PFSK-1 (cell line): ENCODE results near the gene CLDN15. TPM values are rescaled to one million over a fixed set of nuclear protein-coding genes. Genes with fewer than 3 reads are reported as not detected.

Source experiments
- FOXP2 ChIP-seq: optimal IDR thresholded peaks from 2 replicates; pipeline ENCODE3; 2011; ENCODE audit warnings: borderline replicate concordance, control low read depth, inconsistent platforms; ENCODE audit not compliant: insufficient read depth; ENCODE audit errors: extremely low read length, extremely low read depth
- POLR2AphosphoS5 ChIP-seq: IDR thresholded peaks from 2 replicates; pipeline ENCODE4 v1.6.1; 2012; ENCODE audit warnings: low read depth, mild to moderate bottlenecking, control low read depth, low read length, moderate library complexity
- SIN3A ChIP-seq: IDR thresholded peaks from 2 replicates; pipeline ENCODE4 v1.6.1; 2012; ENCODE audit warnings: mild to moderate bottlenecking, low read length, moderate library complexity, borderline replicate concordance; ENCODE audit not compliant: insufficient read depth
- TAF1 ChIP-seq: IDR thresholded peaks from 2 replicates; pipeline ENCODE4 v1.6.1; 2012; ENCODE audit warnings: low read length, control low read depth, borderline replicate concordance; ENCODE audit not compliant: insufficient read depth
- polyA plus RNA-seq: library from polyadenylated mRNA; unstranded; fragments of >200 nt; gene quantifications from one replicate; pipeline ENCODE4 v1.2.1, GENCODE V29; 2012; ENCODE audit warnings: low read depth, missing spikeins; ENCODE audit not compliant: insufficient read length
- TF ChIP-seq, protein P1 (sequence below), 2 experiments: IDR thresholded peaks; 2 replicates each; pipeline versions ENCODE4 v1.6.1 to v1.8.0; 2011 to 2012; ENCODE audit warnings: low read depth in 2 of 2, low read length in 2 of 2, control low read depth in 1 of 2, inconsistent platforms in 1 of 2, mild to moderate bottlenecking in 1 of 2, moderate library complexity in 1 of 2; ENCODE audit not compliant: insufficient read depth in 1 of 2

The CLDN15 gene, protein sequence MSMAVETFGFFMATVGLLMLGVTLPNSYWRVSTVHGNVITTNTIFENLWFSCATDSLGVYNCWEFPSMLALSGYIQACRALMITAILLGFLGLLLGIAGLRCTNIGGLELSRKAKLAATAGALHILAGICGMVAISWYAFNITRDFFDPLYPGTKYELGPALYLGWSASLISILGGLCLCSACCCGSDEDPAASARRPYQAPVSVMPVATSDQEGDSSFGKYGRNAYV
- 48.9 TPM for polyA plus RNA-seq

DNA sequence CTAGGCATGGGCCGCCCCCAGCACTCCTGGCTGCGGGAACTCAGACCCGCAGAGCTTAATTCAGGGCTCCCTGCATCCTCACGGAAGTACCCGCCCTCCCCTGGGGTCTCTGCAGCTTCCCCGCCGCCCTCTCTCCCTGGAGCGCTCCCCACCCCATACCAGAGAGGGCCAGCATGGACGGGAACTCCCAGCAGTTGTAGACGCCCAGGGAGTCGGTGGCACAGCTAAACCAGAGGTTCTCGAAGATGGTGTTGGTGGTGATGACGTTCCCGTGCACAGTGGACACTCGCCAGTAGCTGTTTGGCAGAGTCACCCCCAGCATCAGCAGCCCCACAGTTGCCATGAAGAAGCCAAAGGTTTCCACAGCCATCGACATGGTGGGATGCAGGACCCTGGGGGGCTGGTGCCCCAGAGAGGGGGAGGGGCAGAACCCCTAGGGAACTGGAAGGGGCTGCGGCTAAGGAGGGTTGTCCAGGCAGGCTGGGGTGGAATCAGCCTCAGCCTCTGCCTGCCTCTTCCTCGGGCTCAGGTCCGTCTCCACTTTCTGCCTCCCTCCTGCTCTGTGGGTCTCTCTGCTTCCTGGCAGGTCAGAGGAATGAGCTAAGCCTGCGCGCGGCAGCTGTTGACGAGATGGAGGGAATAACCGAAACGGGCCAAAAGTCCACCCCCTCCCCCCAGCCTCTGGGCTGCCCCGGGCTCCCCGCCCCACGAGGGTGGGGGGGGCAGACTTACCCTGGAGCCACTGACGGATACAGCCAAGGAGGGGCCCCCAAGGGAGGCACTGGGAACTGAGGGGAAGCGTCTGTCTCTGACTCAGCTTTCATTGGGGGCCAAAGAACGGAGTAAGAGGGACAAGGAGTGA lies at the start of gene CLDN15:
Gene CLDN15, minus strand, starts transcription at position 597 of the 862 bp plus-strand sequence. Its CDS starts 221 bp downstream, at position 376.
- TF ChIP-seq TAF1 (no peak), SIN3A (no peak)
- TF ChIP-seq, protein P1, sequence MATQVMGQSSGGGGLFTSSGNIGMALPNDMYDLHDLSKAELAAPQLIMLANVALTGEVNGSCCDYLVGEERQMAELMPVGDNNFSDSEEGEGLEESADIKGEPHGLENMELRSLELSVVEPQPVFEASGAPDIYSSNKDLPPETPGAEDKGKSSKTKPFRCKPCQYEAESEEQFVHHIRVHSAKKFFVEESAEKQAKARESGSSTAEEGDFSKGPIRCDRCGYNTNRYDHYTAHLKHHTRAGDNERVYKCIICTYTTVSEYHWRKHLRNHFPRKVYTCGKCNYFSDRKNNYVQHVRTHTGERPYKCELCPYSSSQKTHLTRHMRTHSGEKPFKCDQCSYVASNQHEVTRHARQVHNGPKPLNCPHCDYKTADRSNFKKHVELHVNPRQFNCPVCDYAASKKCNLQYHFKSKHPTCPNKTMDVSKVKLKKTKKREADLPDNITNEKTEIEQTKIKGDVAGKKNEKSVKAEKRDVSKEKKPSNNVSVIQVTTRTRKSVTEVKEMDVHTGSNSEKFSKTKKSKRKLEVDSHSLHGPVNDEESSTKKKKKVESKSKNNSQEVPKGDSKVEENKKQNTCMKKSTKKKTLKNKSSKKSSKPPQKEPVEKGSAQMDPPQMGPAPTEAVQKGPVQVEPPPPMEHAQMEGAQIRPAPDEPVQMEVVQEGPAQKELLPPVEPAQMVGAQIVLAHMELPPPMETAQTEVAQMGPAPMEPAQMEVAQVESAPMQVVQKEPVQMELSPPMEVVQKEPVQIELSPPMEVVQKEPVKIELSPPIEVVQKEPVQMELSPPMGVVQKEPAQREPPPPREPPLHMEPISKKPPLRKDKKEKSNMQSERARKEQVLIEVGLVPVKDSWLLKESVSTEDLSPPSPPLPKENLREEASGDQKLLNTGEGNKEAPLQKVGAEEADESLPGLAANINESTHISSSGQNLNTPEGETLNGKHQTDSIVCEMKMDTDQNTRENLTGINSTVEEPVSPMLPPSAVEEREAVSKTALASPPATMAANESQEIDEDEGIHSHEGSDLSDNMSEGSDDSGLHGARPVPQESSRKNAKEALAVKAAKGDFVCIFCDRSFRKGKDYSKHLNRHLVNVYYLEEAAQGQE (IDR thresholded peaks at IDR 0.05; ENCODE audit: insufficient read depth in 1 of 2, low read depth in 2 of 2, low read length in 2 of 2) = no peak

DNA sequence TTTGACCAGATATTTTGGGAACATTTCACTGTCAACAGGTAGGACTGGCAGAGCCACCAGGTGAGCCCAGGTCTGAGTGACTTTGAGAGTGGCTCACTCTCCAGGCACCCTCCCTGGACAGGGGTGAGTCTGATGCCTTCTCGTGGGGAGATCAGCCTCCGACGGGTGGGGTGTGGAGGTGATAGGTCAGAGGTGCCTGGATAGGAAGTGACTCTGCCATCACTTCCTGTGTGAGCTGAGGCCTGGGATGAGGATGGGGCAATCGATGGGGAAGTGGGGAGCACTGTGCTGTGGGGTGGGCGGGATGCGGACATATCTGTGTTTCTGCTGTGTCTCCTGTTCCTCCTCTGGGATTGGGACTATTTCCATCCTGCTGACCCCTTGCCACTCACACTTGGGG lies 49.4 kb upstream of the CLDN15 start:
- TF ChIP-seq, protein P1 (IDR thresholded peaks at IDR 0.05; ENCODE audit: insufficient read depth in 1 of 2, low read depth in 2 of 2, low read length in 2 of 2) = no peak
- TF ChIP-seq SIN3A (no peak), FOXP2 (no peak), TAF1 (no peak), POLR2AphosphoS5 (no peak)

DNA sequence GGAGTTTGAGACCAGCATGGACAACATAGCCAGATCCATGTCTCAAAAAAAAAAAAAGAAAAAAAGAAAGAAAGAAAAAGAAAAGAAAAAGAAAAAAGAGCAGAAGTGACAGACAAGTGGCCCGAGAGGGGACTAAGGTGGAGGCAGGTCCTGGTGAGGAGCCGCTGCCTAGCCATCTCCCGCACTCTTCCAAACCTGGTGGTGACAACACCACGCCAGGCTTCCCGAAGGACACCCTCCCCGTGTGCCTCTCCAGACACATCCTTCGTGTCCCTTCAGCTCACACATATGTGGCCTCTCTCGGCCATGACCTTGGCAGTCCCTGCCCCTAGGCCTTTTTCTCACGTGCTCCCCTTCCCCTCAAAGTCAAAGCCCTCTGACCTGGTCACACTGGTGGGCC lies 47.6 kb upstream of the CLDN15 start:
- no peak for TF ChIP-seq POLR2AphosphoS5
- TF ChIP-seq TAF1 = no peak
- TF ChIP-seq SIN3A = no peak
- TF ChIP-seq, protein P1 (IDR thresholded peaks at IDR 0.05; ENCODE audit: insufficient read depth in 1 of 2, low read depth in 2 of 2, low read length in 2 of 2) = no peak
- TF ChIP-seq FOXP2 = no peak

DNA sequence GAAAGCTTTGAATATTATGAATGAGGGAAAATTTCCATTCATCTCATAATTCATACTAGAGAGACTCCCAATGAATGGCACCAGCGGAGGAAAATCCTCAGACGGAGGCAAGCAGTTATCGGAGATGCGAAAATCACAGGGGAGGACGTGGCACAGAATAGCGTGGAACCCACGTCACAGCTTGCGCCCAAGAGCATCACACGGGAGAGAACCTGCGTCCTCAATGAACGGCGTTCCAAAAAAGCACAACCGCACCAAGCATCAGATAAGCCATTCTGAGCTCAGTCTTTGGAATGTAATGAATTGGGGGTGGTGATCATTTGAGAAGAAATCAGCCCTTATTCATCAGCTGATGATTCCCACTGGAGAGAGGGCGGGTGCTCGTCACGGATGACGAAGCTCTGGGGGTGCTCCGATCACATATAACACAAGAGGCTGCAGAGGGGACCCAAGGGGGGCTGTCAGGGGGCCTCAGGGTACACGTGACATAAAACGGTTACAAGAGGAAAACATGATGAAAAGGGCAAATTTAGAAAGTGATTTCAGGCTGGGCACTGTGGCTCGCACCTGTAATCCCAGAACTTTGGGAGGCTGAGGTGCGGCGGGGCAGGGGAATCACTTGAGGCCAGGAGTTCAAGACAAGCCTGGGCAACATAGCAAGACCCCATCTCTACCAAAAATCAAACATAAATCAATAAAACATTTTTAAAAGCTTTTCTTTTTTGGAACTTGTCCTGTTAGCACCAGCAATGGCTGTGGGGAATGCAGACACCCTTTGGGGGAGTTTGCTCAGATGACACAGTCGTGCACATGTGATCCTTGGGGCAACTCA lies 41.1 kb upstream of the CLDN15 start:
- TF ChIP-seq SIN3A = no peak
- TF ChIP-seq FOXP2 = no peak
- no peak for TF ChIP-seq POLR2AphosphoS5
- TF ChIP-seq TAF1 = no peak
- TF ChIP-seq, protein P1 (IDR thresholded peaks at IDR 0.05; ENCODE audit: insufficient read depth in 1 of 2, low read depth in 2 of 2, low read length in 2 of 2) = no peak
